A673 (cell line): Measurements from ENCODE around the gene GANC. TPM values are rescaled to one million over a fixed set of nuclear protein-coding genes. Genes with fewer than 3 reads are reported as not detected.

Experiments used
- BruUV-seq: library from RNA; stranded (reverse); fragments of 400-500 nt; replicated peaks from 2 replicates; lab custom pipeline; 2021; lab: Mats Ljungman, UMichigan
- CTCF ChIA-PET: fragments of 300-600 bp; sonication (Branson Sonifier 250); formaldehyde crosslinking; loops from one replicate; lab custom pipeline; 2022; ENCODE audit warnings: antibody characterized with exemption; lab: Charles Lee
- POLR2A ChIA-PET: fragments of 300-600 bp; sonication (Branson Sonifier 250); formaldehyde crosslinking; loops from one replicate; lab custom pipeline; 2022; ENCODE audit warnings: antibody characterized with exemption; ENCODE audit not compliant: low non-redundant PET; lab: Charles Lee
- DNase-seq: peaks from one replicate; pipeline ENCODE4 v3.0.0-alpha.2; 2015; ENCODE audit warnings: low spot score
- H3K27ac ChIP-seq: fragments of 200-600 bp; sonication (generic); 2 replicates; pipeline ENCODE4 v1.5.1; 2016; ENCODE audit warnings: mixed run types, low read depth, mild to moderate bottlenecking, mixed read lengths, antibody characterized with exemption, low read length; ENCODE audit not compliant: poor library complexity, severe bottlenecking
- H3K27me3 ChIP-seq: fragments of 200-600 bp; sonication (generic); replicated peaks from 2 replicates; pipeline ENCODE4 v1.6.1; 2017; ENCODE audit warnings: mixed run types, low read depth, mild to moderate bottlenecking, mixed read lengths, antibody characterized with exemption, low read length; ENCODE audit not compliant: insufficient read depth, poor library complexity
- H3K36me3 ChIP-seq: fragments of 200-600 bp; sonication (generic); 2 replicates; pipeline ENCODE4 v1.6.1; 2016; ENCODE audit warnings: mixed run types, mild to moderate bottlenecking, mixed read lengths, antibody characterized with exemption, low read length; ENCODE audit not compliant: insufficient read depth, poor library complexity, severe bottlenecking
- H3K4me1 ChIP-seq: fragments of 200-600 bp; sonication (generic); 2 replicates; pipeline ENCODE4 v1.6.1; 2017; ENCODE audit warnings: mixed run types, mild to moderate bottlenecking, mixed read lengths, antibody characterized with exemption, low read length; ENCODE audit not compliant: insufficient read depth, poor library complexity, severe bottlenecking
- H3K4me3 ChIP-seq: fragments of 200-600 bp; sonication (generic); 2 replicates; pipeline ENCODE4 v1.5.1; 2016; ENCODE audit warnings: low read depth, mixed run types, mild to moderate bottlenecking, mixed read lengths, low read length; ENCODE audit not compliant: poor library complexity, severe bottlenecking
- H3K9me3 ChIP-seq: fragments of 200-600 bp; sonication (generic); 2 replicates; pipeline ENCODE4 v1.6.1; 2016; ENCODE audit warnings: mixed run types, low read depth, mild to moderate bottlenecking, mixed read lengths, antibody characterized with exemption, low read length; ENCODE audit not compliant: poor library complexity, severe bottlenecking
- EZH2 ChIP-seq: fragments of 200-600 bp; sonication (generic); IDR thresholded peaks from 2 replicates; pipeline ENCODE4 v1.6.1; 2017; ENCODE audit warnings: borderline replicate concordance, low read depth, mild to moderate bottlenecking, mixed read lengths, antibody characterized with exemption, low read length; ENCODE audit not compliant: poor library complexity, severe bottlenecking
- intact Hi-C: fragments of 100-400 bp; cut with micrococcal nuclease; formaldehyde crosslinking; loops from one replicate; pipeline ENCODE4 v1.10.0; 2022; ENCODE audit not compliant: unreplicated experiment
- total RNA-seq: library from RNA; stranded (reverse); gene quantifications from 2 replicates; pipeline ENCODE4 v1.2.3, GENCODE V29; 2021
- TF ChIP-seq, protein P1 (sequence below): fragments of 300-800, 200-600 bp; sonication (generic); conservative IDR thresholded peaks from 2 replicates; pipeline ENCODE4 v1.5.1; 2017; ENCODE audit warnings: low read depth, mild to moderate bottlenecking, antibody characterized with exemption, low read length, moderate library complexity, mixed read lengths

The GANC gene
- total RNA-seq, 1 experiment from 2014 or later = 28.2 TPM

DNA sequence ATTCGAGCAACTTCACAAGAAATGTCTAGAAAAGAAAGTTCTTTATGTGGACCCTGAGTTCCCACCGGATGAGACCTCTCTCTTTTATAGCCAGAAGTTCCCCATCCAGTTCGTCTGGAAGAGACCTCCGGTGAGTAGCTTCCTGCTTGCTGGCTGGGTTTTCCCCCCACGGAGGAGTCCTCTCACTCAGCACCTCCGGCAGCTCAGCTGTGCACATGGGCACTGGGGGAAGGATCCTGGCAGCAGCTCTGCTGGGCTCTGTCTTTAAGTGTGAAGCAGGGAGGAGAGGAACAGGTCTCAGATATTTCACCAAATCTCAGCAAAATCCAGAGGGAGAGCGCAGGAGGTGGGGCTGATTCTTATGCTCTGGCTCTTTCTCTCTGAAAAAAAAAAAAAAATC is 87.0 kb downstream of the GANC start:
- POLR2A ChIA-PET = no interaction called here
- TF ChIP-seq EZH2 = no peak
- Histone ChIP-seq H3K27ac (no peak overlapping the region), H3K4me3 (no peak overlapping the region), H3K4me1 (peaks cover 7% of the 10 kb centered on the region), H3K36me3 (no peaks in the 10 kb centered on the region), H3K27me3 (no peaks in the 10 kb centered on the region), H3K9me3 (no peaks in the 10 kb centered on the region)
- no peak for DNase-seq
- CTCF ChIA-PET = no interaction called here
- BruUV-seq = no TSS peak
- intact Hi-C loops = no loop called here

DNA sequence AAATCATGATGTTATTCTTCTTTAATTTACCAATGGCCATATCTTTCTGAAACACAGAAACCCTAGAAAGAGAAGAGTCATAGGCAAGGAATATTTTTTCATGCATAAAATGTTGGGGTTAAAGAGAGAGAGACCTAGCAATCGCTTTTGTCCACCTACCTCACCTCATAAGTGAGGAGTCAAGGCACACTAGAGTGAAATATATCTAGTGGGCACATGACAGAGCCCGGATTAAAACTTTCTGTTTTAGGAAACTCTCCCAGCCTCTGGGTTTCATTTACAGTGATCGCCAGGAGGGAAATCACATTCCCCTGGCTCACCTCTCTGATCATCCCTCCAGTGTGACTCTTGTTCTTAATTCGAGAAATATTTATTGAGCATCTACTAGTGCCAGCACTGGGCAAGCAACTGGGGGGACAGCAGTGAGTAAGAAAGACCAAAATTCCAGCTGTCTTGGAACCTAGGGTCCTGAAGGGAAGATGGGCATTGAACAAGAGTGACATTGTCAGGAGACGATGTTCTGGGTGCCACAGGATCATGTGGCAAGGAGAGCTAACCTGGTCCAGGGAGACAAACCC is 87.6 kb downstream of the GANC start:
- no peak overlapping the region for H3K27ac ChIP-seq
- H3K4me1 ChIP-seq = peaks cover 7% of the 10 kb centered on the region
- TF ChIP-seq, protein P1, sequence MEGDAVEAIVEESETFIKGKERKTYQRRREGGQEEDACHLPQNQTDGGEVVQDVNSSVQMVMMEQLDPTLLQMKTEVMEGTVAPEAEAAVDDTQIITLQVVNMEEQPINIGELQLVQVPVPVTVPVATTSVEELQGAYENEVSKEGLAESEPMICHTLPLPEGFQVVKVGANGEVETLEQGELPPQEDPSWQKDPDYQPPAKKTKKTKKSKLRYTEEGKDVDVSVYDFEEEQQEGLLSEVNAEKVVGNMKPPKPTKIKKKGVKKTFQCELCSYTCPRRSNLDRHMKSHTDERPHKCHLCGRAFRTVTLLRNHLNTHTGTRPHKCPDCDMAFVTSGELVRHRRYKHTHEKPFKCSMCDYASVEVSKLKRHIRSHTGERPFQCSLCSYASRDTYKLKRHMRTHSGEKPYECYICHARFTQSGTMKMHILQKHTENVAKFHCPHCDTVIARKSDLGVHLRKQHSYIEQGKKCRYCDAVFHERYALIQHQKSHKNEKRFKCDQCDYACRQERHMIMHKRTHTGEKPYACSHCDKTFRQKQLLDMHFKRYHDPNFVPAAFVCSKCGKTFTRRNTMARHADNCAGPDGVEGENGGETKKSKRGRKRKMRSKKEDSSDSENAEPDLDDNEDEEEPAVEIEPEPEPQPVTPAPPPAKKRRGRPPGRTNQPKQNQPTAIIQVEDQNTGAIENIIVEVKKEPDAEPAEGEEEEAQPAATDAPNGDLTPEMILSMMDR = no peak
- no peak for TF ChIP-seq EZH2
- no peak for DNase-seq
- H3K4me3 ChIP-seq = no peak overlapping the region
- H3K27me3 ChIP-seq = no peaks in the 10 kb centered on the region
- no peaks in the 10 kb centered on the region for H3K9me3 ChIP-seq
- H3K36me3 ChIP-seq = no peaks in the 10 kb centered on the region
- ChIA-PET CTCF (no interaction called here), POLR2A (no interaction called here)
- intact Hi-C loops = no loop called here
- BruUV-seq = no TSS peak

DNA sequence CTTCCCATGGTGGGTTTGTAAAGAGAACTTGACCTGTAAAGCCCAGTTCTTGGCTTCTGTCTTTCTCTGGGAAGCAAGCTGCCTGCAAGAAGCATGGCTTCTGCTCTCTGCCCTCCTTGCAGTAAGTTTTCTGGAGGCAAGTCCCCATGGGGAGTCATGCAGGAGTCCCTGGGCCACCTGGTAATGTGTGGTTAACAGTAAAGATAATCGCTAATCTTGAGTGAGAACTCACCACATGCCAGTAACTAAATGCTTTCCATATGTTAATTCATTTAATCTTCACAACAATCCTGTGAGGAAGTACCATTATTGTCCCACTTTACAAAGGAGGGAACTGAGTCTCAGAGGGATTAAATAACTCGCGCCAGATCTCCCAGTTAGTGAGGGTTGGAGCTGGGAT is 90.5 kb downstream of the GANC start:
- intact Hi-C loops = no loop called here
- no peak for DNase-seq
- Histone ChIP-seq H3K27me3 (no peaks in the 10 kb centered on the region), H3K4me1 (peaks cover 7% of the 10 kb centered on the region), H3K4me3 (no peak overlapping the region), H3K9me3 (no peaks in the 10 kb centered on the region), H3K27ac (no peak overlapping the region), H3K36me3 (no peaks in the 10 kb centered on the region)
- POLR2A ChIA-PET = no interaction called here
- BruUV-seq = no TSS peak
- TF ChIP-seq, protein P1 = no peak
- no peak for TF ChIP-seq EZH2
- CTCF ChIA-PET = no interaction called here

DNA sequence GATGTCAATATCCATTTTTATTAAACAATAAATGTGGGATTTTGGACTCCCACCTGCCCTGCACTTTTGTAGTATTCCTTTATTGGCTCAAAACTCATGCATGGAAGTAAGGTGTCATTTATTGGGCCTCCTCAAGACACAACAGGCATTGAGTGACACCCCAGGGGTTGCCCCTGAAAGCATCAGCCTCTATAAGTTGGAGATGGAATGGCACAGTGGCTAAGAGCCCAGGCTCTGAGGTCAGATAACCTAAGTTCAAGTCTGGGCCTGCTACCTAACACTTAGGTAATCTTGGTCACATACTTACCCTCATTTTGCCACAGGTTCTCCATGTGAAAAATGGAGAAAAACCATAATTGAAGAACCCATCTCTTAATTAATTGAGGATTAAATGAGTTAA is 90.9 kb downstream of the GANC start:
- TF ChIP-seq, protein P1 = no peak
- TF ChIP-seq EZH2 = no peak
- Histone ChIP-seq H3K9me3 (no peaks in the 10 kb centered on the region), H3K27ac (no peak overlapping the region), H3K27me3 (no peaks in the 10 kb centered on the region), H3K36me3 (no peaks in the 10 kb centered on the region), H3K4me3 (no peak overlapping the region), H3K4me1 (peaks cover 7% of the 10 kb centered on the region)
- DNase-seq = no peak
- ChIA-PET POLR2A (no interaction called here), CTCF (no interaction called here)
- no TSS peak for BruUV-seq
- intact Hi-C loops = no loop called here
